ENCODE data around the gene NBL1. TPM values are rescaled to one million over a fixed set of nuclear protein-coding genes. Genes with fewer than 3 reads are reported as not detected.

NBL1 gene
- total and polyA plus RNA-seq, 9 of the 15 experiments (the other 6 are each of a cell fraction or from before 2014, with no cell fraction given) = 0.10 to 3.7 (median 1.8) TPM; not detected in 1

DNA sequence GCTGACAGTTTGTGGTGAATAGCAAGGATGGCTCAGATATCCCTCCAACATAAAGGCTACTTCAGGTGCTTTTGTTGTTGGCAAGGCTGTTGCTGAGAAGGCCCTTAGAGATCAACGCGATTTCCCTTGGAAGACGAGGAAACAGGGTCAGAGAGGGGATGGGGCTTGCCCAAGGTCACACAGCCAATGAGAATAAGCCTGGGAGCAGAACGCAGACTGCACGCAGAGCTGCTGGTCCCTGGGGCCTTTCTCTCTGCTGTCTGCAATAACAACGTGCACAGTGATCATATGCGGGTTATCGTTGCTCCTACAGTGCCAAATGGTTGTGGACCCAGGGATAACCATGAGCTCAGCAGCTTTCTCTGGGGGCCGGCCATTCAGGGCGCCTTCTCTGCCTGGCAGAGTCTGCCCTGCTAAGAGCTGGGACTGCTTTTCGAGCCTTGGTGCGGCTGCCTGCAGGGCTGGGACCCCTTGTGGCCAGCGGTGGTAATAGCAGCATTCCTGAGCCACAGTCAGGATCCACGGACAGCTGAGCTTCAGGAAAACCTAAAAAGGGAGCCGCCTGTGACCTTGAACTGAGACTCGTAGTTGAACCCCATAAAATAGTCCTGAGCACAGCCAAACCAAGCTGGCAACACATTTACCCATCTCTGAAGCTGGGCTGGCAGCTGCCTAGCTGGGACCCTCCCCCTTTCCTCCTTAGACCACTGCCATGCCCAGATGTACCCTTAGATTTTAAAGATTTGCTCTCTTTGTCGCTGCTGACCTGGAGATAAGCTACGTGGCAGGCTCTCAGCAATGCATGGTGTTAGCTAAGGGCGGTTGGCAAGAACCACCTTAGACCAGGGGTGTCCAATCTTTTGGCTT lies 60.4 kb downstream of the NBL1 start (continued):
- TF ChIP-seq ARID1B (IDR thresholded peaks at IDR 0.05) = no peak
- TF ChIP-seq ELF4 (CRISPR knock-in tag; IDR thresholded peaks at IDR 0.05) = no peak
- no peak for TF ChIP-seq ZNF197 (CRISPR knock-in tag; IDR thresholded peaks at IDR 0.05; ENCODE audit: low read depth)
- no peak for TF ChIP-seq CBFA2T3 (IDR thresholded peaks at IDR 0.05)
- TF ChIP-seq, protein P1, sequence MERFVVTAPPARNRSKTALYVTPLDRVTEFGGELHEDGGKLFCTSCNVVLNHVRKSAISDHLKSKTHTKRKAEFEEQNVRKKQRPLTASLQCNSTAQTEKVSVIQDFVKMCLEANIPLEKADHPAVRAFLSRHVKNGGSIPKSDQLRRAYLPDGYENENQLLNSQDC (CRISPR knock-in tag; IDR thresholded peaks at IDR 0.05) = no peak

DNA sequence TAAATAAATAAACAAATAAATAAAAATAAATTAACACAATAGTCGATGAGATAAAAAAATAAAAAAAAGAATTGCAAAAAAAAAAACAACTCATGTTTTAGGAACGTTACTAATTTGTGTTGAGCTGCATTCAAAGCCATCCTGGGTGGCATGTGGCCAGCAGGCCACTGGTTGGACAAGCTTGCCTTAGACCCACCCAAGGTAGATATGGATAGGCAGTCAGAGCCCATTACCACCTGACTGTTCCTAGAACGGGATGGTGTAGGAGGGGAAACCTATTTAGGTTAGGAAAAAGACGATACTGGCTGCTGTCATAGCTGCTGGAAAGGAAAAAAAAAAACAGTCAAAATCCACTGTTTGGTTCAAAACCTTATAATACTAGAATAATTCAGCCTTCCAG lies 61.4 kb downstream of the NBL1 start:
- Histone ChIP-seq H3K9me3 (replicated peaks; ENCODE audit: control insufficient read depth, insufficient read depth, low read depth, low read length) (no peaks in the 10 kb centered on the region), H3K4me2 (ENCODE audit: insufficient read depth, low read length) (no peak overlapping the region), H2AFZ (ENCODE audit: low read depth, low read length) (no peak overlapping the region), H3K27me3 (ENCODE audit: control insufficient read depth in 2 of 2, insufficient read depth in 2 of 2, low read length in 2 of 2) (peaks cover 13 to 43% of the 10 kb centered on the region in 2 experiments; a peak in 4 of 5 replicates), H3K79me2 (ENCODE audit: control insufficient read depth, insufficient read depth, low read length) (no peaks in the 10 kb centered on the region), H3K9me1 (ENCODE audit: control insufficient read depth, insufficient read depth, low read length) (no peaks in the 10 kb centered on the region), H3K9ac (ENCODE audit: insufficient read depth in 1 of 2, low read depth in 2 of 2, low read length in 2 of 2) (no peak overlapping the region), H4K20me1 (replicated peaks; ENCODE audit: control insufficient read depth, insufficient read depth, low read length) (0 out of 2 replicates have a peak, but pooled peaks cover 8% of the 10 kb centered on the region), H3K27ac (ENCODE audit: extremely low read depth, low read depth, low read length) (no peak overlapping the region), H3K4me1 (replicated peaks in 1 of 2; ENCODE audit: control insufficient read depth in 2 of 2, insufficient read depth in 2 of 2, low read length in 2 of 2) (no peaks in the 10 kb centered on the region), H3K36me3 (ENCODE audit: control insufficient read depth, insufficient read depth, low read length) (no peaks in the 10 kb centered on the region), H3K4me3 (no peak overlapping the region)
- WGBS (ENCODE audit: insufficient coverage, low coverage, missing lambda C conversion rate) = 1% methylated on average over 4 of the region's 4 CpGs
- in situ Hi-C loops (cut with MboI) = no loop called here
- BruUV-seq (replicated peaks) = no TSS peak
- POLR2A ChIA-PET = interaction anchor here (0.6 to 1.5 kb wide), 3 partner anchors 10 to 69 kb away, joined by 3 to 5 read pairs (median 4); no protein-coding TSS in a partner anchor
- intact Hi-C loops (cut with micrococcal nuclease) = no loop called here
- CTCF ChIA-PET (ENCODE audit: low intra/inter-chr PET ratio) = interaction anchor here (0.7 kb wide), 1 partner anchor 44 kb away, joined by 3 read pairs; no protein-coding TSS in a partner anchor
- DNase-seq (ENCODE audit: extremely low read depth in 1 of 4, low spot score in 3 of 4) (no peak), ATAC-seq (no peak), FAIRE-seq (no peak)
- TF ChIP-seq SP2 (IDR thresholded peaks at IDR 0.05; ENCODE audit: extremely low read depth, low read depth, low read length, poor library complexity, severe bottlenecking) (no peak), ZNF174 (CRISPR knock-in tag; IDR thresholded peaks at IDR 0.05) (no peak), NR2C2 (CRISPR knock-in tag; IDR thresholded peaks at IDR 0.05) (no peak), NR2C2 (tag; IDR thresholded peaks at IDR 0.05) (no peak), RUNX1 (IDR thresholded peaks at IDR 0.05; ENCODE audit: low read depth) (no peak), PHF20 (IDR thresholded peaks at IDR 0.05; ENCODE audit: partially characterized antibody) (no peak), TARDBP (IDR thresholded peaks at IDR 0.05) (no peak), CEBPB (tag; IDR thresholded peaks at IDR 0.05) (no peak), CTBP1 (IDR thresholded peaks at IDR 0.05; ENCODE audit: borderline replicate concordance) (no peak), JUN (IDR thresholded peaks at IDR 0.05; ENCODE audit: borderline replicate concordance, low read depth, low read length) (no peak), JUN (CRISPR knock-in tag; IDR thresholded peaks at IDR 0.05; ENCODE audit: borderline replicate concordance) (no peak), PPARD (CRISPR knock-in tag; IDR thresholded peaks at IDR 0.05) (no peak), IFI16 (CRISPR knock-in tag; IDR thresholded peaks at IDR 0.05) (no peak)
- TF ChIP-seq, protein P2, sequence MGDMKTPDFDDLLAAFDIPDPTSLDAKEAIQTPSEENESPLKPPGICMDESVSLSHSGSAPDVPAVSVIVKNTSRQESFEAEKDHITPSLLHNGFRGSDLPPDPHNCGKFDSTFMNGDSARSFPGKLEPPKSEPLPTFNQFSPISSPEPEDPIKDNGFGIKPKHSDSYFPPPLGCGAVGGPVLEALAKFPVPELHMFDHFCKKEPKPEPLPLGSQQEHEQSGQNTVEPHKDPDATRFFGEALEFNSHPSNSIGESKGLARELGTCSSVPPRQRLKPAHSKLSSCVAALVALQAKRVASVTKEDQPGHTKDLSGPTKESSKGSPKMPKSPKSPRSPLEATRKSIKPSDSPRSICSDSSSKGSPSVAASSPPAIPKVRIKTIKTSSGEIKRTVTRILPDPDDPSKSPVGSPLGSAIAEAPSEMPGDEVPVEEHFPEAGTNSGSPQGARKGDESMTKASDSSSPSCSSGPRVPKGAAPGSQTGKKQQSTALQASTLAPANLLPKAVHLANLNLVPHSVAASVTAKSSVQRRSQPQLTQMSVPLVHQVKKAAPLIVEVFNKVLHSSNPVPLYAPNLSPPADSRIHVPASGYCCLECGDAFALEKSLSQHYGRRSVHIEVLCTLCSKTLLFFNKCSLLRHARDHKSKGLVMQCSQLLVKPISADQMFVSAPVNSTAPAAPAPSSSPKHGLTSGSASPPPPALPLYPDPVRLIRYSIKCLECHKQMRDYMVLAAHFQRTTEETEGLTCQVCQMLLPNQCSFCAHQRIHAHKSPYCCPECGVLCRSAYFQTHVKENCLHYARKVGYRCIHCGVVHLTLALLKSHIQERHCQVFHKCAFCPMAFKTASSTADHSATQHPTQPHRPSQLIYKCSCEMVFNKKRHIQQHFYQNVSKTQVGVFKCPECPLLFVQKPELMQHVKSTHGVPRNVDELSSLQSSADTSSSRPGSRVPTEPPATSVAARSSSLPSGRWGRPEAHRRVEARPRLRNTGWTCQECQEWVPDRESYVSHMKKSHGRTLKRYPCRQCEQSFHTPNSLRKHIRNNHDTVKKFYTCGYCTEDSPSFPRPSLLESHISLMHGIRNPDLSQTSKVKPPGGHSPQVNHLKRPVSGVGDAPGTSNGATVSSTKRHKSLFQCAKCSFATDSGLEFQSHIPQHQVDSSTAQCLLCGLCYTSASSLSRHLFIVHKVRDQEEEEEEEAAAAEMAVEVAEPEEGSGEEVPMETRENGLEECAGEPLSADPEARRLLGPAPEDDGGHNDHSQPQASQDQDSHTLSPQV (IDR thresholded peaks at IDR 0.05) = no peak
